SU-DHL-6 (cell line): ENCODE results near the gene RASAL3.

Experiments
- H2AFZ ChIP-seq: fragments of 200-600 bp; sonication (generic); 2 replicates; pipeline ENCODE4 v1.6.1; 2014; ENCODE audit warnings: low read depth, mild to moderate bottlenecking, moderate library complexity, mixed read lengths, antibody characterized with exemption, low read length; ENCODE audit not compliant: severe bottlenecking
- H3F3A ChIP-seq: fragments of 200-600 bp; shearing (Covaris generic); 2 replicates; pipeline ENCODE4 v1.6.0; 2016; ENCODE audit warnings: antibody characterized with exemption, mild to moderate bottlenecking; ENCODE audit not compliant: insufficient read depth
- H3K27ac ChIP-seq: fragments of 200-600 bp; sonication (generic); 2 replicates; pipeline ENCODE4 v1.5.1; 2016; ENCODE audit warnings: low read depth, mild to moderate bottlenecking, low read length, moderate library complexity, mixed read lengths
- H3K27me3 ChIP-seq: fragments of 200-600 bp; sonication (generic), shearing (Covaris generic); 2 replicates; pipeline ENCODE4 v1.6.0; 2014; ENCODE audit warnings: mild to moderate bottlenecking, low read length
- H3K36me3 ChIP-seq: fragments of 200-600 bp; sonication (generic); 2 replicates; pipeline ENCODE4 v1.6.1; 2014; ENCODE audit warnings: mild to moderate bottlenecking, low read length, mixed read lengths
- H3K4me2 ChIP-seq: fragments of 300-600, 200-600 bp; shearing (Covaris generic), sonication (generic); 2 replicates; pipeline ENCODE4 v1.6.0; 2014; ENCODE audit warnings: low read length, low read depth, mild to moderate bottlenecking; ENCODE audit not compliant: poor library complexity, severe bottlenecking
- H3K4me3 ChIP-seq: fragments of 200-600 bp; sonication (generic); 2 replicates; pipeline ENCODE4 v1.5.1; 2014; ENCODE audit warnings: antibody characterized with exemption, low read length, mild to moderate bottlenecking, mixed read lengths; ENCODE audit not compliant: insufficient read depth, poor library complexity, severe bottlenecking
- H3K79me2 ChIP-seq: fragments of 200-600 bp; sonication (generic); 2 replicates; pipeline ENCODE4 v1.6.1; 2014; ENCODE audit warnings: mild to moderate bottlenecking, low read length, moderate library complexity; ENCODE audit not compliant: insufficient read depth
- H3K9ac ChIP-seq: fragments of 200-600 bp; sonication (generic); 2 replicates; pipeline ENCODE4 v1.7.0; 2014; ENCODE audit warnings: mild to moderate bottlenecking, low read length
- H3K9me2 ChIP-seq: fragments of 200-600 bp; sonication (generic); replicated peaks from 2 replicates; pipeline ENCODE4 v1.6.1; 2014; ENCODE audit warnings: low read length; ENCODE audit not compliant: insufficient read depth
- H3K9me3 ChIP-seq: fragments of 200-600 bp; sonication (generic); 2 replicates; pipeline ENCODE4 v1.6.1; 2014; ENCODE audit warnings: low read length, mixed read lengths; ENCODE audit not compliant: insufficient read depth
- H4K20me1 ChIP-seq: fragments of 200-600 bp; sonication (generic); 2 replicates; pipeline ENCODE4 v1.6.1; 2014; ENCODE audit warnings: low read depth, mild to moderate bottlenecking, antibody characterized with exemption, low read length, moderate library complexity, mixed read lengths
- CTCF ChIP-seq: fragments of 200-600 bp; sonication (generic); IDR thresholded peaks from one replicate; pipeline ENCODE4 v1.5.1; 2017; ENCODE audit warnings: antibody characterized with exemption, mild to moderate bottlenecking, low read length, moderate library complexity; ENCODE audit not compliant: insufficient read depth, poor library complexity, severe bottlenecking
- EZH2phosphoT487 ChIP-seq: fragments of 200-600 bp; sonication (generic), shearing (Covaris generic); conservative IDR thresholded peaks from 2 replicates; pipeline ENCODE4 v1.6.1; 2018; ENCODE audit warnings: mild to moderate bottlenecking, antibody characterized with exemption, low read length, moderate library complexity, mixed read lengths

The RASAL3 gene

DNA sequence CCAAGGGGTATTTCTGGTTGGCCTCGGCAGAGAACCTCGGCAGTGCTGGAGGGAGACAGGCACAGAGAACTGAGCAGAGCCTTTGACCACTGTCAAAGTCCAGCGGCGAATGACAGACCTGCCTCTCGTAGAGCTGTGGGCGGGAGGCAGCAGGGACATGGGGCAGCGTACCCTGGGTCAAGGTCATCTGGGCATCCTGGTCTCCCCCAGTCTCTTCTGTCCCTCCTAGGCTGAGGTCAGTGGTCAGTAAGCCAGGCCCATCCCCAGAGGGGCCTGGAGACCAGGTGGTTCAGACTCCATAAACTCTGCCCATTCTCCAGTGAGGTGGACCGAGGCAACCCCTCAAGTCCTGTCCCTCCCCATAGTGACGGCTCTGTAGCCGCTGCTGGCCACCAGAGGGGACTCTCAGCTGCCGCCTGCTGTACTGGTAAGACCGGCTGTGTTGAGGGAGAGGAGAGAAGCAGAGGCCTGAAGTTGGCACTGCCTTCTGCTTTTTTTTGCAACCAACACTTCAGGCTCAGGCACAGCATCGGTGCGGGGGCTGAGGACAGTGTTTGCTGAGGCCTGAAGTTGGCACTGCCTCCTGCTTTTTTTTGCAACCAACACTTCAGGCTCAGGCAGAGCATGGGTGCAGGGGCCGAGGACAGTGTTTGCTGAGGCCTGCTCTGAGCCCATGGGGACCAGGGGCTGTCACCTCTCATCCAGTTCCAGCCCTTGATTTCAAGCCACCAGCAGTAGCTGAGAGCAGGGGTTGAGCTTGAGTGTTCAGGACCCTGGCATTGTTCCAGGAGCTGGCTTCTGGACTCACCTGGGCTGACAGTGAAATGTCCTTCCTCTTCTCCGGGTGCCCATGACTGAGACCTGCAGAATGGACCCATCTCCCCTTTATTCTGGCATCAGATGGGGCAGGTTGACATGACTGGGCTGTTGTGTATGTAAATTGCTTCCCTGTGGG, 15.3 kb upstream of the RASAL3 start, which contains the start of gene PGLYRP2:
Gene PGLYRP2 (minus strand): TSS at position 111 of the 955 bp plus-strand sequence. CDS start 130 bp downstream, outside the sequence.
- Histone ChIP-seq H3K9me3 (no peaks in the 10 kb centered on the region), H4K20me1 (no peaks in the 10 kb centered on the region), H3K27me3 (no peaks in the 10 kb centered on the region), H3K27ac (no peak within 1 kb of the TSS), H3K4me3 (no peak within 1 kb of the TSS), H3K4me2 (no peak within 1 kb of the TSS), H3K79me2 (no peaks in the 10 kb centered on the region), H3K9me2 (no peaks in the 10 kb centered on the region), H2AFZ (no peak within 1 kb of the TSS), H3K36me3 (no peaks in the 10 kb centered on the region), H3F3A (no peaks in the 10 kb centered on the region), H3K9ac (no peak within 1 kb of the TSS)
- TF ChIP-seq CTCF (no peak), EZH2phosphoT487 (no peak)

- TF ChIP-seq CTCF (no peak), EZH2phosphoT487 (no peak)
- no peak overlapping the region for H3K4me3 ChIP-seq
- H3K79me2 ChIP-seq = no peaks in the 10 kb centered on the region
- H3K9ac ChIP-seq = no peak overlapping the region
- H3K9me2 ChIP-seq = no peaks in the 10 kb centered on the region
- H4K20me1 ChIP-seq = no peaks in the 10 kb centered on the region
- no peak overlapping the region for H2AFZ ChIP-seq
- H3K27me3 ChIP-seq = no peaks in the 10 kb centered on the region
- H3F3A ChIP-seq = no peaks in the 10 kb centered on the region
- H3K4me2 ChIP-seq = no peak overlapping the region
- H3K36me3 ChIP-seq = no peaks in the 10 kb centered on the region
- no peaks in the 10 kb centered on the region for H3K9me3 ChIP-seq
- H3K27ac ChIP-seq = no peak overlapping the region
Observed at GRCh38 chr19:15476325-15476724, 12.0 kb upstream of the RASAL3 start.

- H3K27ac ChIP-seq = no peak overlapping the region
- H3K9me2 ChIP-seq = no peaks in the 10 kb centered on the region
- no peaks in the 10 kb centered on the region for H3K36me3 ChIP-seq
- H2AFZ ChIP-seq = no peak overlapping the region
- H3K9ac ChIP-seq = no peak overlapping the region
- H3K4me2 ChIP-seq = no peak overlapping the region
- H4K20me1 ChIP-seq = no peaks in the 10 kb centered on the region
- TF ChIP-seq CTCF (no peak), EZH2phosphoT487 (no peak)
- H3K9me3 ChIP-seq = no peaks in the 10 kb centered on the region
- H3K79me2 ChIP-seq = no peaks in the 10 kb centered on the region
- H3K27me3 ChIP-seq = no peaks in the 10 kb centered on the region
- H3K4me3 ChIP-seq = no peak overlapping the region
- no peaks in the 10 kb centered on the region for H3F3A ChIP-seq
Observed at GRCh38 chr19:15475611-15476010, 11.3 kb upstream of the RASAL3 start.
